IgD-negative memory B cell (primary cell): ENCODE measurements around the gene ADARB2. TPM values are rescaled to one million over a fixed set of nuclear protein-coding genes. Genes with fewer than 3 reads are reported as not detected.
A peak's percentile ranks its signal among the peaks of the same experiment; 100 is the strongest.

Source experiments
- H3K27ac Mint-ChIP-seq, 3 donors: one replicate each; pipeline ENCODE4 v1.8.0; 2020 to 2022; ENCODE audit warnings: mild to moderate bottlenecking in 3 of 3, mixed read lengths in 3 of 3, moderate library complexity in 1 of 3
- H3K27me3 Mint-ChIP-seq: one replicate; pipeline ENCODE4 v1.8.0; 2021; ENCODE audit warnings: mixed read lengths
- H3K36me3 Mint-ChIP-seq: one replicate; pipeline ENCODE4 v1.8.0; 2020; ENCODE audit warnings: mild to moderate bottlenecking, mixed read lengths
- H3K4me1 Mint-ChIP-seq, 3 donors: one replicate each; pipeline ENCODE4 v1.8.0; 2020 to 2022; ENCODE audit warnings: mixed read lengths in 3 of 3, mild to moderate bottlenecking in 1 of 3
- H3K4me3 Mint-ChIP-seq, 4 donors: one replicate each; pipeline ENCODE4 v1.8.0; 2020 to 2022; ENCODE audit warnings: mild to moderate bottlenecking in 4 of 4, mixed read lengths in 4 of 4, moderate library complexity in 3 of 4
- H3K9me3 Mint-ChIP-seq, 3 donors: one replicate each; pipeline ENCODE4 v1.8.0; 2020 to 2021; ENCODE audit warnings: mixed read lengths in 3 of 3, mild to moderate bottlenecking in 1 of 3
- polyA plus RNA-seq: library from polyadenylated mRNA; unstranded; fragments of 300-500 nt; fragmentation: Illumina TruSeq; gene quantifications from one replicate; pipeline ENCODE4 v1.2.3, GENCODE V29; 2021

Gene ADARB2
- polyA plus RNA-seq, 1 donor from 2014 or later = not detected

GRCh38 chr10:1177936-1178335 is 559.4 kb downstream of the ADARB2 start:
- no peaks in the 10 kb centered on the region for H3K36me3 Mint-ChIP-seq
- H3K4me3 Mint-ChIP-seq = peak overlapping the region in 1 of 4 donors; percentile 65
- peaks cover 6% of the 10 kb centered on the region for H3K27me3 Mint-ChIP-seq
- peaks cover 0 to 2% (median 0%) of the 10 kb centered on the region in 3 donors for H3K4me1 Mint-ChIP-seq
- peaks cover 0 to 2% (median 0%) of the 10 kb centered on the region in 3 donors for H3K9me3 Mint-ChIP-seq
- no peak overlapping the region for H3K27ac Mint-ChIP-seq

DNA sequence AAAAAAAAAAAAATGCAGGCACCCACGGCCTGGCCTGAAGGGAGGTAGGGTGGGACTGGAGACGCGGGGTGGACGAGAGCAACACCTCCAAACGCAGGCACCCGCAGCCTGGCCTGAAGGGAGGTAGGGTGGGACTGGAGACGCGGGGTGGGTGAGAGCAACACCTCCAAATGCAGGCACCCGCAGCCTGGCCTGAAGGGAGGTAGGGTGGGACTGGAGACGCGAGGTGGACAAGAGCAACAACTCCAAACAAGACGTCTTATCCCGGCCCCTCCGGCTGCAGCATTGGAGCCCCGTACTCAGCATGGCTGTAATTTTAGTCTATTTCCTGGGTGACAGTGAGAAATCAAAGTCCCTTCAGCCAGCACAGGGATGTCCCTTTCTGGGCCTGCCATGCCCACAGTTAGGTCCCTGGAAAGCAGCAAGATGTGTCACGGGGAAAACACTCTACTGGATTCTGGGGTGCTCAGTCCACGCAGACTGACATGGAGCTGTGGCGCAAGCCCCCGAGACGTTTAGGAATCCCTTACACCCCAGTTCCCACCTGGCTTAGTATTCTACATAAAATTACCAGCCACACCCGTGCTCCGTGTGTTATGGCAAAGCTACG is 561.3 kb downstream of the ADARB2 start:
- H3K27me3 Mint-ChIP-seq = peaks cover 9% of the 10 kb centered on the region
- H3K4me3 Mint-ChIP-seq = no peak overlapping the region
- peaks cover 0 to 2% (median 0%) of the 10 kb centered on the region in 3 donors for H3K9me3 Mint-ChIP-seq
- H3K27ac Mint-ChIP-seq = no peak overlapping the region
- H3K36me3 Mint-ChIP-seq = no peaks in the 10 kb centered on the region
- H3K4me1 Mint-ChIP-seq = peaks cover 0 to 2% (median 0%) of the 10 kb centered on the region in 3 donors

- Mint-ChIP-seq H3K4me3 (no peak overlapping the region), H3K27me3 (peaks cover 4% of the 10 kb centered on the region), H3K4me1 (peaks cover 0 to 2% (median 0%) of the 10 kb centered on the region in 3 donors), H3K9me3 (no peaks in the 10 kb centered on the region), H3K36me3 (no peaks in the 10 kb centered on the region), H3K27ac (no peak overlapping the region)
Measured at GRCh38 chr10:1174022-1174421, 563.3 kb downstream of the ADARB2 start.

DNA sequence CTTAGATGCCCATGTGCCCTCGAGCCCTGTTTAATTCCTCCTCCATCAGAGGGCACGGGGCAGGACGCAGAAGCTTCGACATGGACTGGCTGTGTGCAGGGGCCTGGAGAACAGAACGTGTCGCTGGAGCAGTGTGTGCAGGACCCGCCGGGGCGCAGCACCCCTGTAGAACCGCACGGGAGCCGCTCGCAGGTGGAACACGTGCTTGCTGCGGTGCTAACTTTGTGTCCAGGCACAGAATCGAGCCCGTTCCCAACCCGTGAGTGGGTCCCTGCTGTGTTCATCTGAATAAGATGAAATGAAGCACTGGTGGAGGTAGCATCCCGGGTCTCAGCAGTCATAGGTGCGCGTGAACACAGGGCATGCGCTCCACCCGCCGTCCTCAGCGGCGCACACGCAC is 564.2 kb downstream of the ADARB2 start:
- Mint-ChIP-seq H3K9me3 (no peaks in the 10 kb centered on the region), H3K4me1 (peaks cover 0 to 2% (median 0%) of the 10 kb centered on the region in 3 donors), H3K27me3 (peaks cover 4% of the 10 kb centered on the region), H3K27ac (no peak overlapping the region), H3K36me3 (no peaks in the 10 kb centered on the region), H3K4me3 (no peak overlapping the region)

DNA sequence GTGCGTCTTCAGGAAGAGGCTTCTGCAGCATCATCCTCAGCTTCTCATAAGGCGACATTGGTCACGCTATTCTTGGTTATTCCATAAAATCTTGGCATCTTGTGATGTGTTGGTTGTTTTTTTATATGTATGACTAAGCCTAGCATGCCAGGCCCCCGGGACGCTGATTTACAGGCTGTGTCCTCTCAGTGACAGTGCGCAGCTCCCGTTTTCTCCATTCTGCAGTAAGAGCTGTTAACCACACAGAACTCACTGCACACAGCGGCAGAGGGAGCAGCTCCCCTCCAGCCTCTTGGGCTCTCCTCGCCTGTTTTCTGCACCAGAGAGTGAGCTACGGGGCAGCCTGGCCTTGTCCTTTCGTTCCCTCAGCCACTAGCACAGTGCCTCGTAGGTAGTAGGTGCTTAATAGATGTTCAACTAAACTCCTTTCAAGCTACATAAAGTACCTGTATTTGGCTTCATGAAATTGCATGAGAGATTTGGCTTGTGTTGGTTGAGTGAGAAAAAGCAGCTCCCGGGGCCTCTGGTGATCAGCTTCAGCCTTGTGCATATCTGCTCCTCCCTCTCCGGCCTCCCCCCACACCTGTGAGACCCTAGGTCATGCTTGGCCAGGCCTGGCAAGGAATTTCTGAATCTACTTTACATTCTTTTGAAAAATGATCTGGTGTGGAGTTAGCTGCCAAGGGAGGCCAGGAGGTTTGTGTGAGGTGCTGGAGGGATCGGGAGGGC is 564.9 kb downstream of the ADARB2 start:
- H3K4me3 Mint-ChIP-seq = no peak overlapping the region
- H3K4me1 Mint-ChIP-seq = peaks cover 0 to 2% (median 0%) of the 10 kb centered on the region in 3 donors
- H3K36me3 Mint-ChIP-seq = no peaks in the 10 kb centered on the region
- no peaks in the 10 kb centered on the region for H3K9me3 Mint-ChIP-seq
- H3K27me3 Mint-ChIP-seq = peaks cover 4% of the 10 kb centered on the region
- H3K27ac Mint-ChIP-seq = no peak overlapping the region

DNA sequence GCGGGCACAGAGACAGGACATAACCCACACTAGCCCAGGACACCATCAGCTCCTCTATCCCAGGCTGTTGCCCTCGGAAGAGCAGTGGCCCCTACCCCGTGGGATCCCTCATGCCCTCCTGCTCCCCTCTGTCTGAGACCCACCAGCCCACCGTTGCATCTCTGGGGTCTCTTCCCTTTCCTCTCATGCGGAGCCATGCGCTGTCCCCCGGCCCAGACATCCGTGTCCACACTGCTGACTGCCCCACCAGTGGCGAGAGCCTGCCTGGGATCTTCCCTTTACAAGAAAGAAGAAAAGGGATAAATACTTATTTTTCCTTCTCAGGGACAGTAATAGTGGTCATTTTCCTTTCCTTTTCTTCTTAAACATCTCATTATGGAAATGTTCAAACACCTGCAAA is 565.7 kb downstream of the ADARB2 start:
- H3K4me3 Mint-ChIP-seq = no peak overlapping the region
- H3K9me3 Mint-ChIP-seq = no peaks in the 10 kb centered on the region
- peaks cover 4% of the 10 kb centered on the region for H3K27me3 Mint-ChIP-seq
- no peaks in the 10 kb centered on the region for H3K36me3 Mint-ChIP-seq
- peaks cover 0 to 2% (median 0%) of the 10 kb centered on the region in 3 donors for H3K4me1 Mint-ChIP-seq
- no peak overlapping the region for H3K27ac Mint-ChIP-seq

DNA sequence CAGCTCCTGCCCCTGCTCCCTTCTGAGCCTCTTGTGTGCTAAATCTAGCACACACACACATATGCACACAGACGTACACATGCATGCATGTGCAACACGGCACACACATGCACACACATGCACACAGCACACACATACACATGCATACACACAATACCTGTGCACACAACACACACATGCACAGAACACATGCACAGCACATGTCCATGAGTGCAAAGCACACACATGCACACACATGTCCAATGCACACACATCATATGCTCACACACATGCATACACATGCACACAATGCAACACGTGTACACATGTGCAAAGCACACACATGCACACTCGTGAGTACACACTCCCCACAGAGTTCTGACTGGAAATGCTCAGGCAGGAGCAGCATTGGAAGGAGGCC is 566.1 kb downstream of the ADARB2 start:
- no peak overlapping the region for H3K4me3 Mint-ChIP-seq
- H3K27me3 Mint-ChIP-seq = peaks cover 4% of the 10 kb centered on the region
- H3K9me3 Mint-ChIP-seq = no peaks in the 10 kb centered on the region
- H3K36me3 Mint-ChIP-seq = no peaks in the 10 kb centered on the region
- H3K4me1 Mint-ChIP-seq = peaks cover 0 to 2% (median 0%) of the 10 kb centered on the region in 3 donors
- H3K27ac Mint-ChIP-seq = no peak overlapping the region

DNA sequence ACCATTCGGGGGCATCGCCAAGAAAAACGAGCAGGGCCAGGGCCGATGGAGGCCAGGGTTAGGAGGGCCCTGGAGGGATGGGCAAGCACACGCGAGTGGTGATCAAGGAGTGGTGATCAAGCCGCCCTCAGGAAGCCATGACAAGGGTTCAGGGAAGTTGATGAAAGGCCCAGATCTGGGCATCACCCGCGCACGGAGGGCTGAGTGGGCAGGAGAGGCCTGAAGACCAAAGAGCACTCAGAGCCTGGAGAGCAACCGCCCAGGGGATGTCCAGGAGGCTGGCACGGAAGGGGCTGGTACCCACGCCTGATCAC is 566.5 kb downstream of the ADARB2 start:
- H3K36me3 Mint-ChIP-seq = no peaks in the 10 kb centered on the region

DNA sequence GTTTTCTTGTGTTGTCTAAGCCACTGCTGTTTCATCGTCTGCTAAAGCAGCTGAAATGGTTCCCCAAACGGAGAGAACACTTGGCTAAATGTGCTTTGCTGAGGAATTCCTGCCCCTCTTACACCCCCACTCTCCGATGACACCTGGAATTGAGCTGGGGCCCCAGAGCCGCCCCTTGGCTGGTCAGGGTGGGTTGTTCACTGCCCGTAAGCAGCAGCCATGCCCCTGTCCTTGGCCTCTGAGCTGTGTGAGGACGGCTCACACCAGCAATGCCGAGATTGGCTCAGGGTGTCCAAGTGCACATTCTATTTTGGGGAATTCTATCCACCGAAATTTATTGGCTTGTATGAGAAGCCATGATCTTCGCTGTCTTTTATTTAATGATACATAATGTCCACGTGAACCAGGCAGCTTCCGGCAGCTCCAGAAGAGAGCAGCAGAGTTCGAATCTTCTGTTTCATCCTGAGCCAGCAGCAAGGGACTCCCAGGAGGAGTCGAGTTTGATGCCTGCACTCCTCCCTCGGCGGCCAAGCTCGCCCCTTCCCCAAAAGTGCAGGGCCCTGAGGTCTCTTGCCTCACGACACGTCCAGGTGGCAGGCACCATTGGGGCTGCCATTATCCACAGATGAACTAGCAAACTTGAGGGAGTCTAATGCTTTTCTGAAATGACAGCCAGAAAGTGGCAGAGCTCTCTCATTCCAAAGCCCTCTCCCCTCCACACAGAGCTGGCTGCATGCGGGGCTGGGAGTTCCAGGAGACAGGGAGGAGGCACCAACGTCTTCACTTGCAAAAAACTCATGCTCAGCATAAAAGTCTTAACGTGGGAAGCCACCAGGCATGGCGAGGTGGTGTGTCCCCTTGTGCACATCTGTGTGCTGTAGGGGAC is 567.1 kb downstream of the ADARB2 start:
- H3K27ac Mint-ChIP-seq = no peak overlapping the region
- H3K4me3 Mint-ChIP-seq = no peak overlapping the region
- peaks cover 5% of the 10 kb centered on the region for H3K27me3 Mint-ChIP-seq
- H3K36me3 Mint-ChIP-seq = no peaks in the 10 kb centered on the region
- peaks cover 0 to 2% (median 0%) of the 10 kb centered on the region in 3 donors for H3K4me1 Mint-ChIP-seq
- H3K9me3 Mint-ChIP-seq = no peaks in the 10 kb centered on the region

More for the DNA sequence above, 566.5 kb downstream of the ADARB2 start:
- H3K9me3 Mint-ChIP-seq = no peaks in the 10 kb centered on the region
- H3K27ac Mint-ChIP-seq = no peak overlapping the region
- peaks cover 0 to 2% (median 0%) of the 10 kb centered on the region in 3 donors for H3K4me1 Mint-ChIP-seq
- no peak overlapping the region for H3K4me3 Mint-ChIP-seq
- peaks cover 5% of the 10 kb centered on the region for H3K27me3 Mint-ChIP-seq

- Mint-ChIP-seq H3K27ac (no peak overlapping the region), H3K27me3 (peaks cover 5% of the 10 kb centered on the region), H3K9me3 (peaks cover 0 to 3% (median 0%) of the 10 kb centered on the region in 3 donors), H3K4me1 (peaks cover 0 to 2% (median 0%) of the 10 kb centered on the region in 3 donors), H3K4me3 (no peak overlapping the region), H3K36me3 (no peaks in the 10 kb centered on the region)
Measured at GRCh38 chr10:1169186-1169885, 568.0 kb downstream of the ADARB2 start.

- peaks cover 0 to 4% (median 0%) of the 10 kb centered on the region in 3 donors for H3K9me3 Mint-ChIP-seq
- no peaks in the 10 kb centered on the region for H3K36me3 Mint-ChIP-seq
- no peak overlapping the region for H3K27ac Mint-ChIP-seq
- H3K4me1 Mint-ChIP-seq = no peaks in the 10 kb centered on the region
- H3K4me3 Mint-ChIP-seq = no peak overlapping the region
- H3K27me3 Mint-ChIP-seq = peaks cover 5% of the 10 kb centered on the region
Measured at GRCh38 chr10:1168763-1169162, 568.6 kb downstream of the ADARB2 start.

GRCh38 chr10:1166828-1167275 is 570.5 kb downstream of the ADARB2 start:
- H3K9me3 Mint-ChIP-seq = peaks cover 0 to 4% (median 0%) of the 10 kb centered on the region in 3 donors
- H3K27ac Mint-ChIP-seq = no peak overlapping the region
- no peak overlapping the region for H3K4me3 Mint-ChIP-seq
- peaks cover 5% of the 10 kb centered on the region for H3K27me3 Mint-ChIP-seq
- peaks cover 0 to 2% (median 0%) of the 10 kb centered on the region in 3 donors for H3K4me1 Mint-ChIP-seq
- no peaks in the 10 kb centered on the region for H3K36me3 Mint-ChIP-seq

GRCh38 chr10:1166101-1166827 is 571.1 kb downstream of the ADARB2 start:
- H3K27me3 Mint-ChIP-seq = peaks cover 6% of the 10 kb centered on the region
- no peak overlapping the region for H3K27ac Mint-ChIP-seq
- H3K9me3 Mint-ChIP-seq = peaks cover 0 to 4% (median 0%) of the 10 kb centered on the region in 3 donors
- H3K4me3 Mint-ChIP-seq = no peak overlapping the region
- no peaks in the 10 kb centered on the region for H3K36me3 Mint-ChIP-seq
- H3K4me1 Mint-ChIP-seq = peaks cover 0 to 4% (median 0%) of the 10 kb centered on the region in 3 donors

- no peaks in the 10 kb centered on the region for H3K36me3 Mint-ChIP-seq
Measured at GRCh38 chr10:1163831-1164230, 573.5 kb downstream of the ADARB2 start.

More at GRCh38 chr10:1163831-1164230, 573.5 kb downstream of the ADARB2 start:
- peak overlapping the region in 1 of 3 donors; percentile 78 for H3K27ac Mint-ChIP-seq
- peaks cover 6% of the 10 kb centered on the region for H3K27me3 Mint-ChIP-seq
- H3K9me3 Mint-ChIP-seq = peaks cover 0 to 4% (median 0%) of the 10 kb centered on the region in 3 donors
- H3K4me1 Mint-ChIP-seq = peaks cover 0 to 4% (median 0%) of the 10 kb centered on the region in 3 donors
- no peak overlapping the region for H3K4me3 Mint-ChIP-seq
